GM12892 (cell line): ENCODE data around the gene CRTC3.

Source experiments
- POLR2A ChIP-seq: IDR thresholded peaks from 2 replicates; pipeline ENCODE4 v1.6.1; 2011; ENCODE audit warnings: low read depth, low read length, control low read depth
- POLR2AphosphoS5 ChIP-seq: IDR thresholded peaks from 2 replicates; pipeline ENCODE4 v1.6.1; 2011; ENCODE audit warnings: low read depth, low read length, control low read depth

GRCh38 chr15:90603893-90604292 lies 74.2 kb downstream of the CRTC3 start:
- TF ChIP-seq POLR2AphosphoS5: no peak
- no peak for TF ChIP-seq POLR2A
